HG03457 (cell line): Measurements from ENCODE around the gene C1orf115.
"Not testable (repeated sequence)": the region's sequence is repeated elsewhere in the genome, so short reads cannot be mapped to it uniquely, and the experiment has no call there.

Experiments used
- ATAC-seq: cut with Tn5 transposase; IDR thresholded peaks from one replicate; pipeline ENCODE4 v1.9.1; 2021; ENCODE audit warnings: moderate number of reproducible peaks; ENCODE audit not compliant: unreplicated experiment

Gene C1orf115

GRCh38 chr1:220692436-220693228, 2.5 kb downstream of the C1orf115 start:
- no peak for ATAC-seq

- ATAC-seq = no peak
These were observed 4.8 kb downstream of the C1orf115 start for GRCh38 chr1:220694866-220695382.

GRCh38 chr1:220695426-220695825, 5.3 kb downstream of the C1orf115 start:
- no peak for ATAC-seq

- ATAC-seq = no peak
These were observed 6.2 kb downstream of the C1orf115 start for GRCh38 chr1:220696226-220696862.

- no peak for ATAC-seq
These were observed 6.7 kb downstream of the C1orf115 start for GRCh38 chr1:220696863-220697231.

- ATAC-seq = no peak
These were observed 7.2 kb downstream of the C1orf115 start for GRCh38 chr1:220697326-220697725.

- no peak for ATAC-seq
These were observed 8.4 kb downstream of the C1orf115 start for GRCh38 chr1:220698607-220699016.

- ATAC-seq = no peak
These were observed 8.9 kb downstream of the C1orf115 start for GRCh38 chr1:220699044-220699443.

- no peak for ATAC-seq
These were observed 10.5 kb downstream of the C1orf115 start for GRCh38 chr1:220700556-220701179.

GRCh38 chr1:220701974-220702373, 11.8 kb downstream of the C1orf115 start:
- no peak for ATAC-seq

GRCh38 chr1:220702733-220703270, 12.6 kb downstream of the C1orf115 start:
- ATAC-seq = no peak

GRCh38 chr1:220703305-220703704, 13.1 kb downstream of the C1orf115 start:
- ATAC-seq = no peak

GRCh38 chr1:220705782-220706181, 15.6 kb downstream of the C1orf115 start:
- ATAC-seq = no peak

- no peak for ATAC-seq
These were observed 16.3 kb downstream of the C1orf115 start for GRCh38 chr1:220706480-220706879.

GRCh38 chr1:220707160-220707559, 17.0 kb downstream of the C1orf115 start:
- ATAC-seq = no peak

- no peak for ATAC-seq
These were observed 18.1 kb downstream of the C1orf115 start for GRCh38 chr1:220708244-220708643.

GRCh38 chr1:220708936-220709801, 19.0 kb downstream of the C1orf115 start:
- ATAC-seq = no peak

GRCh38 chr1:220710333-220710732, 20.2 kb downstream of the C1orf115 start:
- no peak for ATAC-seq

GRCh38 chr1:220711056-220711809, 21.1 kb downstream of the C1orf115 start:
- peak; percentile 82 for ATAC-seq

GRCh38 chr1:220715986-220716385, 25.8 kb downstream of the C1orf115 start:
- ATAC-seq = not testable (repeated sequence)
